22Rv1 (cell line): ENCODE data around the gene E2F2.
"Not testable (repeated sequence)": the region's sequence is repeated elsewhere in the genome, so short reads cannot be mapped to it uniquely, and the experiment has no call there.

Source experiments
- H3K27ac ChIP-seq: fragments of 450-650 bp; 2 replicates; pipeline ENCODE4 v1.5.1; 2017
- CTCF ChIP-seq: fragments of 450-650 bp; IDR thresholded peaks from 2 replicates; pipeline ENCODE4 v1.5.1; 2017; ENCODE audit warnings: mild to moderate bottlenecking
- ZFX ChIP-seq: fragments of 450-650 bp; IDR thresholded peaks from 2 replicates; pipeline ENCODE4 v1.6.1; 2017; ENCODE audit warnings: antibody characterized with exemption, borderline replicate concordance

E2F2 gene

DNA sequence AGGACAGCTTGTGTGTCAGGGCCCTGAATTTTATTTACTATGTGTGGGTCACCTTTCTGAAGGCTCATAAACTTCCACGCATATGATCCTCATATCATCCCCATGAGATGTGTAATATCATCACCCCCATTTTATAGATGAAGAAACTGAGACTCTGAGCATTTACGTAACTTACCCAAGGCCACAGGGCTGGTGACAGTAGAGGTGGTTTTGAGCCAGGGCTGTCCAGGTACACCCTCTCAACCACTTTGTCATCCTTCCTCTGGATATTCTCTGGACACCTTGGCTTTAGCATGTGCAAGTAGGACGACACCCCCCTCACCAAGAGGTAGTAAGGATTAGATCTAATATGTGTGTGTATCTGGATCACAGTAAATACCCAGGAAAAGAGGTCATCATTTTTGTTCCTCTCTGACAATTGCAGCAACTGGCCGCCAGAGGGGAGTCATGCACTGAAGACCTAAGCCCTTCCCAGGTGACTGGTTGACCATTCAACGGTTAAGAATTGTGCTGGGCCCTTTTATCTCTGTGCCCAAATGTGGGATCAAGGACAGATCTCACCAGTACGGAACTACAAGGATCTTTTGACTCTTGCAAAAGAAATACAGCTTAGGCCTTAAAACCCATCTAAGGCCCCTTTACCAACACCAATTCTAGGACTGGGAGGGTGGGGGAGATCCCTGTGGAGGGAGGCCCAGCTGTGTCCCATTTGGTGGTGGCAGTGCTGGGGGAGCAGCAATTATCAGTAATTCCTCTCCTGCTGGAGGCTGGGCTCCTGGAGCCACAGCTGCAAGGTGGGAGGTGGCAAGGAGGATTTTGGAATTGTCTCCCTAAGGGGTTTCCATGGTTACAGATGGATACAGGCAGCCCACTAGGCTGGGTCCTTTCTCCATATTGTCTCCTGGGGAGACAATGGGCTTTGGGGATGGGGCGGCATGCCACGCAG lies 13.7 kb upstream of the E2F2 start:
- H3K27ac ChIP-seq, result peak overlapping the region; percentile 100
- TF ChIP-seq ZFX (no peak), CTCF (peak; percentile 89)

- peak overlapping the region; percentile 100; the same call in 1 of the 2 replicates for H3K27ac ChIP-seq
- no peak for TF ChIP-seq CTCF
- no peak for TF ChIP-seq ZFX
Measured at GRCh38 chr1:23543707-23544443, 12.8 kb upstream of the E2F2 start.

- not testable (repeated sequence) for H3K27ac ChIP-seq
Measured at GRCh38 chr1:23542940-23543339, 11.9 kb upstream of the E2F2 start.

DNA sequence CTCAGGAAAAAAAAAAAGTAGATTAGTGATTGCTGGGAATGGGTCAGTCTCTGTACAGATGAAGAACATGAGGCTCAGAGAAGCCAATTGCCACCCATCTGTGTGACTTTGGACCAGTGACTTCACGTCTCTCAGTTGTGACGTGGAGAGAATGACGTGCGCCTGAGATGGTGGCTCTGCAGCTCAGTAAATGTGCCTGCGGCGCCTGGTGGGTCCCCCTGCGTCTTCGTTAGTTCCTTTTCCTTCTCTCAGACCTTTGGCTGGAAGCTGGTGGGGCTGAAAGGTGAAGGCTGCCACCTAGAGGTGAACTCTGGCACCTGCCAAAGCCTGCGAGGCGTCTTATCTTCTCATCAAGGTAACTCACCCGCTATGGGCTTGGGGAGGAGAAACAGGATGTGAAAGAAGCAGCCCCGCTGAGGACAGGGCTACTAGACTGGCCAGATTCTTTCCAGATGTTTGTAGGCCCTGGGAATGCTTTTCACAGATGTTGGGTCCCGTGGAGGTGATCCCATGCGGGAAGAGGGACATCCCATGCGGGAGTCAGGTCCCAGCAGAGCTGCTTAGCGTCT lies 8.7 kb upstream of the E2F2 start:
- peak; percentile 97 for TF ChIP-seq CTCF
- no peak for TF ChIP-seq ZFX
- peak overlapping the region; percentile 44 for H3K27ac ChIP-seq

GRCh38 chr1:23537296-23537973 lies 6.4 kb upstream of the E2F2 start:
- peak overlapping the region; percentile 30; the same call in 1 of the 2 replicates for H3K27ac ChIP-seq
- TF ChIP-seq ZFX, result no peak
- no peak for TF ChIP-seq CTCF

DNA sequence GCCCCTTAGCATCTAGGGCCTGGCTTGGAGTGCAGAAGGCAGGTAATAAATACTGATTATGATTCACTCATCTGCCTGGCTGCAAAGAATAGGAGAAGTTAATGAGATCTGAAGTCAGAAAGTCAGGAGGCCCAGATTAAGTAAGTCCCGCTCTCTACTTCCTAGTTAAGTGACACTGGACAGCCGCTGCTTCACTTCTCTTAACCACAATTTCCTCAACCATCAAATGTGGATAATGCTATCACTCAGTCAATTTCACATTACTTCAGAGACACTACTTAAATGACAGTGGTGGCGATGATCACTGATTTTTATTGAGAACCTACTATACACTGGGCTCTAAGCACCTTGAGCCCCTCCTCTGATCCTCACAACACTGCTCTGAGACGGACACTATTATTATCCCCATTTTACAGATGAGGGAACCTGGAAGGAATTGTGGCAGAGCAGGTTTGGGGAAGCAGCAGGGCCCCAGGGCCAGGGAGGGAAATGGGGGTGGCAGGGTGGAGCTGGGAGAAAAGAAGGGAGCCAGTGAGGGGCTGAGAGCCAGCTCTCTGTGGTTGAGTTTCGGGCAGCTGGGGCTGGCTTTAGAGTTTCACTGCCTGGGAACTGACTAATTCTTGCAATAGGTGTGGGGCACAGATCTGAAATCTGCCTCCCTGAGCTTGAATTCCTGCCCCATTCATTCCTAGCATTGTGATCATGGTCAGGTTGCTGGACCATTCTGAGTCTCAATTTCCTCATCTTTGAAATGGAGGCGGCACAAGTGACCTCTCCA lies 2.4 kb upstream of the E2F2 start:
- no peak overlapping the region for H3K27ac ChIP-seq
- TF ChIP-seq CTCF, result no peak
- TF ChIP-seq ZFX, result no peak

DNA sequence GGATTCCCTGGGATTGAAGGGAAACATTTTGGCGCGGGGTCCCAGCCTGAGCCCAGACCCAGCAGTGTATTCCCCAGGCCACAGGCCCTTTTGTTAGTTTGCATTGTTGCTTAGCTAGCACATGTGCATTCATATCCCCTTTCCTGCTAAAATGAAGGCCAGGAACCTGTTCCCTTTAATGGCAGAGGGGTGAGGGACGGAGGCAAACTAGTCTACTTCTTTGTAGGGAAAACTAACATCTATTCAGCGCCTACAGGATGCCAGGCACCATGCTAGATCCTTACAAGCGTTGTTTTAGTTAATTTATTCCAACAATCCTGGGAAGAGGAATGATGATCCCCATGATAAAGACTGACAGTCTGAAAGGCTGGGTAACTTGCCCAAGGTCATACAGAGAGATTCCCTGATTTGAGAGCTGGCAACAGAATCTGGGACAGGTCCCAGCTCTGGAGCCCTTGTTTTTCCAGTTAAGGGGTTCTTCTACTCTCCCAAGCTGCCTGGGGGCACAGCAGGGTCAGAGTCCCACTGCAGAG lies 595 bp upstream of the E2F2 start:
- no peak; the same call in 1 of the 2 replicates for TF ChIP-seq CTCF
- TF ChIP-seq ZFX, result no peak
- H3K27ac ChIP-seq, result peak overlapping the region; percentile 98
